ENCODE data around the gene ARMC6. TPM values are rescaled to one million over a fixed set of nuclear protein-coding genes. Genes with fewer than 3 reads are reported as not detected.

ARMC6 gene
- total RNA-seq, 1 donor from 2014 or later = 15.0 TPM

GRCh38 chr19:19039901-19040300, 6.5 kb downstream of the ARMC6 start:
- intact Hi-C loops (cut with micrococcal nuclease) = no loop called here
- no peak for TF ChIP-seq CTCF (IDR thresholded peaks at IDR 0.05; ENCODE audit: borderline replicate concordance)
- peaks cover 38% of the 10 kb centered on the region for H3K36me3 ChIP-seq
- H3K4me3 ChIP-seq = no peak overlapping the region
- H3K27ac ChIP-seq (replicated peaks) = no peak overlapping the region
- no peaks in the 10 kb centered on the region for H3K27me3 ChIP-seq (ENCODE audit: low read depth)
- peaks cover 16% of the 10 kb centered on the region for H3K4me1 ChIP-seq
- no peaks in the 10 kb centered on the region for H3K9me3 ChIP-seq (replicated peaks)
- DNase-seq = no peak

GRCh38 chr19:19040417-19040816, 7.0 kb downstream of the ARMC6 start:
- Histone ChIP-seq H3K27me3 (ENCODE audit: low read depth) (no peaks in the 10 kb centered on the region), H3K4me3 (no peak overlapping the region), H3K27ac (replicated peaks) (no peak overlapping the region), H3K9me3 (replicated peaks) (no peaks in the 10 kb centered on the region), H3K36me3 (peaks cover 43% of the 10 kb centered on the region), H3K4me1 (peaks cover 10% of the 10 kb centered on the region)
- peak; percentile 36 for DNase-seq
- intact Hi-C loops (cut with micrococcal nuclease) = no loop called here
- TF ChIP-seq CTCF (IDR thresholded peaks at IDR 0.05; ENCODE audit: borderline replicate concordance) = no peak

- no peak for DNase-seq
- Histone ChIP-seq H3K4me1 (peaks cover 9% of the 10 kb centered on the region), H3K27me3 (ENCODE audit: low read depth) (no peaks in the 10 kb centered on the region), H3K9me3 (replicated peaks) (no peaks in the 10 kb centered on the region), H3K36me3 (peaks cover 56% of the 10 kb centered on the region), H3K27ac (replicated peaks) (no peak overlapping the region), H3K4me3 (no peak overlapping the region)
- intact Hi-C loops (cut with micrococcal nuclease) = no loop called here
- no peak for TF ChIP-seq CTCF (IDR thresholded peaks at IDR 0.05; ENCODE audit: borderline replicate concordance)
Observed at GRCh38 chr19:19042732-19043280, 9.4 kb downstream of the ARMC6 start.

DNA sequence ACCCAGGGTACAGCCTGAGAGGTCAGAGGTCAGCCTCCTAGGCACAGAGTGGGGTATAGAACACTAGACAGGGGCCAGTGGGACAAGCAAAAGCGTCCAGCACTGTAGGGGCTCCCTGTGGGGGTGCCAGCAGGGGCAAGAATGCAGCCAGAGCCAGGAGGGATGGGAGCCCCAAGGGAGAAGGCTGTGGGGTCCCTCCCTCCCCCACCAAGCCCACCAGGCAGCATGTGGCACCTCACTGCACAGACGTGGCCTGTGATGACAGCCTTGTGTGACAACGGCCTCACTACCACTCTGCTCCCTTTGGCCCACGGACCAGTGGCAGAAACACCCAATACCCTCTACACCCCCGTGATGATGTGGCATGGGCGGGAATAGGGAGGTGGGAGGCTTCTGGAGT, 10.1 kb downstream of the ARMC6 start:
- no peak overlapping the region for H3K27ac ChIP-seq (replicated peaks)
- H3K36me3 ChIP-seq = peaks cover 51% of the 10 kb centered on the region
- TF ChIP-seq CTCF (IDR thresholded peaks at IDR 0.05; ENCODE audit: borderline replicate concordance) = no peak
- DNase-seq = no peak
- intact Hi-C loops (cut with micrococcal nuclease) = no loop called here
- no peak overlapping the region for H3K4me3 ChIP-seq
- no peaks in the 10 kb centered on the region for H3K9me3 ChIP-seq (replicated peaks)
- no peaks in the 10 kb centered on the region for H3K27me3 ChIP-seq (ENCODE audit: low read depth)
- H3K4me1 ChIP-seq = peaks cover 9% of the 10 kb centered on the region

DNA sequence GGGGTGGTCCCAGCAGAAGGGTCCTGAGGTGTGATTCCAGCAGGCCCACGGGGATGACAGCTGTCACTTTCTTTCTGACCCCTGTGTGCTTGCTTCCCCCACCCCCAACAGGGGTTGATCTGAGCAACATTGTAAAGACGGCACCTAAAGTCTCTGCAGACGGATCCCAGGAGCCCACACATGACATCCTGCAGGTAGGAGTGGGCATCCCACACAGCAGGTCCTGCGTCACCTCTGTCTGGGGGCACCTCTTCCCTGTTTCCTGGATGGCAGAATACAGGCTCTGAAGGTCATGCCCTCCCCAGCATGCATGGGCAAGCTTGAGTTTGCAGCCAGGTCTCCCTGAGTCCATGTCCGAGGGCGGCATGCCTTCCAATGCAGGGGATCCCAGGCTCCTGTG, 10.5 kb downstream of the ARMC6 start:
- no peaks in the 10 kb centered on the region for H3K27me3 ChIP-seq (ENCODE audit: low read depth)
- intact Hi-C loops (cut with micrococcal nuclease) = no loop called here
- no peak for DNase-seq
- no peaks in the 10 kb centered on the region for H3K9me3 ChIP-seq (replicated peaks)
- H3K36me3 ChIP-seq = peaks cover 47% of the 10 kb centered on the region
- H3K27ac ChIP-seq (replicated peaks) = no peak overlapping the region
- no peak for TF ChIP-seq CTCF (IDR thresholded peaks at IDR 0.05; ENCODE audit: borderline replicate concordance)
- H3K4me3 ChIP-seq = no peak overlapping the region
- peaks cover 9% of the 10 kb centered on the region for H3K4me1 ChIP-seq

Data from left ventricle myocardium inferior (tissue), 1 donor.